ENCODE measurements around the gene PKIG. TPM values are rescaled to one million over a fixed set of nuclear protein-coding genes. Genes with fewer than 3 reads are reported as not detected.

Gene PKIG
- total and polyA plus RNA-seq, 2 of the 8 experiments (the other 6 are each of a cell fraction or from before 2014, with no cell fraction given), result 26.7 to 34.3 TPM

GRCh38 chr20:44594730-44595129, 12.4 kb downstream of the PKIG start (continued):
- TF ChIP-seq RAD21 (IDR thresholded peaks at IDR 0.05 in 1 of 2, conservative IDR thresholded peaks at IDR 0.05 in 1 of 2; ENCODE audit: low read depth in 2 of 2, low read length in 2 of 2) (no peak), GTF2F1 (IDR thresholded peaks at IDR 0.05; ENCODE audit: borderline replicate concordance, low read depth, low read length) (no peak)
